ENCODE measurements around the gene KRT82.

KRT82 gene

DNA sequence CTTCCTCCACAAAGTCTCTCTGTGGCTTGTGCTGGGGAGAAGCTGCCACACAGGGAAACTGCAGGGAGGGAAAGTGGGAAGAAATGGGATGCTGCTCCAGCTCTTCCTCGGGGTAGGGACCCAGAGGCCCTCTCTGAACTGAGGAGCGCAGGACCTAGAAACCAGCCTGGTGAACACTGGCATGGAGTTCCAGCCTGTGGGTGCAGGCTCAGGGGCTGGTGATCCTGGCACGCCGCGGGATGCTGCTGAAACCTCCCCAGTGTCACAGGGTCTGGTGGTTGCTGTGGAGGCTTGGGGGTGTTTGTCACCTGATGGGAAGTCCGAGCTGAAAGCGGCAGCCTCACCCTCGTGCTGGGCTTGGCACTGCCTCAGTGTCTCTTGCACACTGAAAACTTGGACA is 33.3 kb upstream of the KRT82 start:
- no peak overlapping the region for H3K27ac ChIP-seq

DNA sequence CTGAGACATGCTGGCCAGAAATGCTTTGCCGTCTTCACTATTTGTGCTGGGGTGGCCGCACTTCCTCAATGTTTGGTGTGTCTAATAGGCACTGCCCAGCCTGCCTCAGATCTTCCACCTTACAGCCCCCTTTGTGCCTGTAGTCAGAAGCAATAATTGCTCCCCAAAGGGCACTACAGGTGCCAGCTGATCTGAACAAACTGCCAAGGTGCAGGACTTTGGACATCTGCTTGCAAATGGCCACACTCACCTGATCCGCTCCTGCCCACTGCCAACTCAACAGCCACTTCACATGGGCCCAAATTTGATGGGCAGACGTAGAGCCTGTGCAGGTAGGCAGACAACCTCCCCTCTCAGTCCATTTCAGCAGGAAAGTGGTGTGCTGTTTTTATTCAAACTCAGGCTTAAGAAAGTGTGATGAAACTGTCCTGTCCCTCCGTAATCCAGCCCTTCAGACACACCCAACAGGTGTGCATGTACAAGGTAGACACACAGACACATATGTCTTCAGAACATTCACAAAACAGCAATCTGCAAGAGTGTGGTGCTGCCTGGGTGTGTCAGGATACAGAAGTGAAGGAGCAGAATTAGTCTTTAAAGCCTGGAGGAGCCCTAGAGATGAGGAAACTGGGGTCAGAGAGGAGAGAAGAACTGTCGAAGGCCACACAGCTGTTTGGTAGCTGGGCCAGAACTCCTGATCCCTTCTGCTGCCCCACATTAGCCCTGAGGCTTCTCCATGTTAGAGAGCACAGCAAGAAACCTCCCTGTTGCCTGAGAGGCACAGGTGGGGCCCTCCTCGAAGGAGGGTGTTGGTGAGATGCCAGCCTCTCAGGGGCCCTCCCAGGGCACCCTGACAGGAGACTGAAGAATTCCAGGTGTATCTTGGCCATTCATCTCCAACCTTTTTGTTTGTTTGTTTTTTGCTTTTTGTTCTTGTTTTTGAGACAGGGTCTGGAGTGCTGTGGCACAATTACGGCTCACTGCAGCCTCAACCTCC is 32.5 kb upstream of the KRT82 start:
- TF ChIP-seq CTCF (IDR thresholded peaks at IDR 0.05) (no peak), ZFX (IDR thresholded peaks at IDR 0.05; ENCODE audit: borderline replicate concordance) (no peak)
- H3K27ac ChIP-seq = no peak overlapping the region

More for the DNA sequence above, 33.3 kb upstream of the KRT82 start:
- TF ChIP-seq ZFX (IDR thresholded peaks at IDR 0.05; ENCODE audit: borderline replicate concordance) = no peak

GRCh38 chr12:52437508-52437907 is 31.4 kb upstream of the KRT82 start:
- TF ChIP-seq ZFX (IDR thresholded peaks at IDR 0.05; ENCODE audit: borderline replicate concordance) (no peak), CTCF (IDR thresholded peaks at IDR 0.05) (no peak)
- no peak overlapping the region for H3K27ac ChIP-seq

GRCh38 chr12:52436828-52437474 is 30.8 kb upstream of the KRT82 start:
- no peak overlapping the region for H3K27ac ChIP-seq
- TF ChIP-seq CTCF (IDR thresholded peaks at IDR 0.05) (no peak), ZFX (IDR thresholded peaks at IDR 0.05; ENCODE audit: borderline replicate concordance) (no peak)

GRCh38 chr12:52436000-52436827 is 30.1 kb upstream of the KRT82 start:
- no peak overlapping the region for H3K27ac ChIP-seq
- TF ChIP-seq ZFX (IDR thresholded peaks at IDR 0.05; ENCODE audit: borderline replicate concordance) (no peak), CTCF (IDR thresholded peaks at IDR 0.05) (no peak)

DNA sequence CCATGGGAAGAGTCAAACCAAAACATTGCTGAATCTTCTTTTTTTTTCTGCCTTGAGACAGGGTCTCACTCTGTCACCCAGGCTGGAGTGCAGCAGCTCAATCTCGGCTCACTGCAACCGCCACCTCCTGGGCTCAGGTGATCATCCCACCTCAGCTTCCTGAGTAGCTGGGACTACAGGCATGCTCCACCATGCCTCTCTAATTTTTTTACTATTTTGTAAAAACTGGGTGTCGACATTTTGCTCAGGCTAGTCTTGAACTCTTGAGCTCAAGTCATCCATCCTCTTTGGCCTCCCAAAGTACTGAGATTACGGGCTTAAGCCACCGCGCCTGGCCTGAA is 29.5 kb upstream of the KRT82 start:
- TF ChIP-seq ZFX (IDR thresholded peaks at IDR 0.05; ENCODE audit: borderline replicate concordance) (no peak), CTCF (IDR thresholded peaks at IDR 0.05) (no peak)

GRCh38 chr12:52434760-52435530 is 28.8 kb upstream of the KRT82 start:
- TF ChIP-seq ZFX (IDR thresholded peaks at IDR 0.05; ENCODE audit: borderline replicate concordance) (no peak), CTCF (IDR thresholded peaks at IDR 0.05) (no peak)
- no peak overlapping the region for H3K27ac ChIP-seq

More for the DNA sequence above, 29.5 kb upstream of the KRT82 start:
- no peak overlapping the region for H3K27ac ChIP-seq

Data from 22Rv1 (cell line).